ENCODE data around the gene FGD5.

- TF ChIP-seq, protein P1, sequence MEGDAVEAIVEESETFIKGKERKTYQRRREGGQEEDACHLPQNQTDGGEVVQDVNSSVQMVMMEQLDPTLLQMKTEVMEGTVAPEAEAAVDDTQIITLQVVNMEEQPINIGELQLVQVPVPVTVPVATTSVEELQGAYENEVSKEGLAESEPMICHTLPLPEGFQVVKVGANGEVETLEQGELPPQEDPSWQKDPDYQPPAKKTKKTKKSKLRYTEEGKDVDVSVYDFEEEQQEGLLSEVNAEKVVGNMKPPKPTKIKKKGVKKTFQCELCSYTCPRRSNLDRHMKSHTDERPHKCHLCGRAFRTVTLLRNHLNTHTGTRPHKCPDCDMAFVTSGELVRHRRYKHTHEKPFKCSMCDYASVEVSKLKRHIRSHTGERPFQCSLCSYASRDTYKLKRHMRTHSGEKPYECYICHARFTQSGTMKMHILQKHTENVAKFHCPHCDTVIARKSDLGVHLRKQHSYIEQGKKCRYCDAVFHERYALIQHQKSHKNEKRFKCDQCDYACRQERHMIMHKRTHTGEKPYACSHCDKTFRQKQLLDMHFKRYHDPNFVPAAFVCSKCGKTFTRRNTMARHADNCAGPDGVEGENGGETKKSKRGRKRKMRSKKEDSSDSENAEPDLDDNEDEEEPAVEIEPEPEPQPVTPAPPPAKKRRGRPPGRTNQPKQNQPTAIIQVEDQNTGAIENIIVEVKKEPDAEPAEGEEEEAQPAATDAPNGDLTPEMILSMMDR (IDR thresholded peaks at IDR 0.05) = peak; percentile 92
- TF ChIP-seq ZFX (IDR thresholded peaks at IDR 0.05; ENCODE audit: borderline replicate concordance) = no peak
Measured at GRCh38 chr3:14791343-14791945, 27.3 kb upstream of the FGD5 start.
